Measurements from ENCODE around the gene CBX8.

Gene CBX8

DNA sequence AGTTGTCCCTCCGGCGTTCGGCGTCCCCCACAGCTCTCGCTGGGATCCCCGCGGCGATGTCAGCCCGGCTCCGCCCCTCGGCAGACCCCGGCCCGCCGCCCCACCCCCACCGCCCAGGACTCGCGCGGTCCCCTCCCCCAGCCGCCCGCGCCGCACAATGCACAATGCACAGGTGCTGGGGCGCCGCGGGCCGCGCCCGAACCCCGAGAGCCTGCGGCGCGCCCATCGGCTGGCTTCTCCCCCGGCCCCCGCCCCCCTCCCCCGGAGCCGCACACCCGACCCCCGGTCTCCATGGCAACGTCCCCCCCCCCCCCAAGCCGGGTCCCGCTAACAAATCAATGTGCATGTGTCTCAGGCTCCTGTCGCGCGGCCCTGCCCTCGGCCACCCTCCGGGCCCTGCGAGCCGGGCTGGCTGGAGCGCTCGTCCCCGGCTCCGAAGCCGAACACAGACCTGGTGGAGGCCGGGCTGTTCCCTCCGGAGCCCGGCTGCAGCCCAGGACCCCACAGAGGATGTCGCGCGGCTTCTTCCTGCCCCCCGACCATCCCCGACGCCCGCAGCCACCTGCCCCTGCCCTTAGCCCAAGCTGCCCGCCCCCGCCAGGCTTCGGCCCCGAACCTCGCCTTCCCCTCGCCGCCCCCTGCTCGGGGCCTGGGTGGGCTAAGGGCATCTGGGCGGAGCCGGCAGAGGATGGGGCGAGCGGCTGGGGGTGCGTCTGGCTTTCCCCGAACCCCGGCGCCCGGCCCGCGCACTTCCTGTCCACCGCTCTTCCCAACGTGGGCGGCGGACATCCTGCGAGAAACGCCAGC lies 818 bp upstream of the CBX8 start:
- TF ChIP-seq SUZ12 (IDR thresholded peaks at IDR 0.05): no peak
- TF ChIP-seq ZNF384 (IDR thresholded peaks at IDR 0.05): no peak
- no peak for TF ChIP-seq FOXK2 (IDR thresholded peaks at IDR 0.05)
- TF ChIP-seq LEF1 (IDR thresholded peaks at IDR 0.05; ENCODE audit: borderline replicate concordance): no peak
- no peak for TF ChIP-seq ELF4 (IDR thresholded peaks at IDR 0.05)
- no peak for TF ChIP-seq FOXA1 (IDR thresholded peaks at IDR 0.05)
- TF ChIP-seq BHLHE40 (IDR thresholded peaks at IDR 0.05; ENCODE audit: borderline replicate concordance): no peak
- no peak for TF ChIP-seq SP1 (IDR thresholded peaks at IDR 0.05)
- no peak for TF ChIP-seq NFRKB (IDR thresholded peaks at IDR 0.05)
- no peak; the same call in 1 of the 2 replicates for TF ChIP-seq L3MBTL2 (conservative IDR thresholded peaks at IDR 0.05)
- no peak for TF ChIP-seq HDGF (IDR thresholded peaks at IDR 0.05; ENCODE audit: borderline replicate concordance)
- no peak for TF ChIP-seq FOXM1 (IDR thresholded peaks at IDR 0.05; ENCODE audit: borderline replicate concordance)
- TF ChIP-seq TARDBP (IDR thresholded peaks at IDR 0.05): no peak
- no peak for TF ChIP-seq CTBP1 (IDR thresholded peaks at IDR 0.05; ENCODE audit: borderline replicate concordance)
- CTCF ChIA-PET: interaction anchor here (0.6 to 1.5 kb wide), 7 partner anchors 8 to 736 kb away, joined by 3 to 6 read pairs (median 3); no protein-coding TSS in a partner anchor
- POLR2A ChIA-PET: interaction anchor here (0.7 to 4.2 kb wide), 16 partner anchors 10 to 304 kb away, joined by 3 to 33 read pairs (median 5); partner anchors contain the start of genes CBX2, CBX4 and GAA
- peak; percentile 61 for DNase-seq (ENCODE audit: extremely low spot score)

DNA sequence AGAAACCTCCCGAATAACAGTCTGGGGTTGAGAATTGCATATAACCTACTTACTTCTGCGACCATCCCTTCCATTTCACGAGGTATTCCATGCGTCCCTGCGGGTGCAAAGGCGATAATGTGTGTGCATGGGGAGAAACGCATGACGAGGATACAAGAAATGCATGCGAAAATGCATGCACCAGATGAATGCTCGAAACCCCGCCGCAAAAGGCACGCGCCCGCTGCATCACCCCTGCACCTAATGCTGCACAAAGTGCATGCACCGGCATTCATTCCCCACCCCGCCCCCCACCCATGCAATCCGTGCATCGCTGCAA lies 474 bp downstream of the CBX8 start:
- TF ChIP-seq L3MBTL2 (conservative IDR thresholded peaks at IDR 0.05) (0 out of 2 replicates have a peak, but pooled peaks have one; percentile 19), BHLHE40 (IDR thresholded peaks at IDR 0.05; ENCODE audit: borderline replicate concordance) (no peak), NFRKB (IDR thresholded peaks at IDR 0.05) (no peak), LEF1 (IDR thresholded peaks at IDR 0.05; ENCODE audit: borderline replicate concordance) (no peak), FOXK2 (IDR thresholded peaks at IDR 0.05) (no peak), HDGF (IDR thresholded peaks at IDR 0.05; ENCODE audit: borderline replicate concordance) (no peak)
- TF ChIP-seq, protein P1, sequence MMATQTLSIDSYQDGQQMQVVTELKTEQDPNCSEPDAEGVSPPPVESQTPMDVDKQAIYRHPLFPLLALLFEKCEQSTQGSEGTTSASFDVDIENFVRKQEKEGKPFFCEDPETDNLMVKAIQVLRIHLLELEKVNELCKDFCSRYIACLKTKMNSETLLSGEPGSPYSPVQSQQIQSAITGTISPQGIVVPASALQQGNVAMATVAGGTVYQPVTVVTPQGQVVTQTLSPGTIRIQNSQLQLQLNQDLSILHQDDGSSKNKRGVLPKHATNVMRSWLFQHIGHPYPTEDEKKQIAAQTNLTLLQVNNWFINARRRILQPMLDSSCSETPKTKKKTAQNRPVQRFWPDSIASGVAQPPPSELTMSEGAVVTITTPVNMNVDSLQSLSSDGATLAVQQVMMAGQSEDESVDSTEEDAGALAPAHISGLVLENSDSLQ (IDR thresholded peaks at IDR 0.05): no peak
- POLR2A ChIA-PET: interaction anchor here (0.6 to 4.2 kb wide), 15 partner anchors 10 to 305 kb away, joined by 3 to 33 read pairs (median 5); partner anchors contain the start of genes CBX2, CBX4 and GAA
- DNase-seq (ENCODE audit: extremely low spot score): no peak
- CTCF ChIA-PET: interaction anchor here (0.6 to 1.3 kb wide), 6 partner anchors 12 to 55 kb away, joined by 3 to 6 read pairs (median 3); no protein-coding TSS in a partner anchor

DNA sequence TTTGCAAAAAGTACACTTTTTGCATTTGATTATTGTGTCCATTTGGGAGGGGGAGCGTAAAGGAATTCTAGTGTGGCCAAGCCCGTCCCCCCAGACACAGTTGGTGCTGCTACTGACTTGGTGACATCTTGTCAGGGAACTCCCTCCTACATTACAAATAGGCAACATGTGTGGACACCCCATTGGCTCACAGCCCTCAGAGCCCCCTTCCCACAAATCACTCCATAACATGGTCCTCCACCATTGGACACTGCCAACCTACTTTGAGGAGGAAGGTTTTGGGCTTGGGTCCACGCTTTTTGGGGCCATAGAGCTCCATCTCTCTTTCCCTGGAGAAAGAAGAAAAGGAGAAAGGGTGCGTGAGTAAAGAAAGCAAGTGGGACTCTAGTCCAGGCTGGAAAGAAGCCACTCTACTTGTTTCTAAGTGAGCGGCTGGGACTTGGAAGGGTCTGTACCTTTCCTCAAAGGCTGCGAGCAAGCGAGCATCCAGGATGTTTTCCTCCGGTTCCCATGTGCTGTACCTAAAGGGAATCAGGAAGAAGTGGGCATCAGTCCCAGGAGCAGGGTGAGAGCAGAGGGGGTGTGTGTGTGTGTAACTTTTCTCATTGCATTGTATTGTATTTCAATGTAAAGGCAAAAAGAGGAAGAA lies 958 bp downstream of the CBX8 start:
- no peak for DNase-seq (ENCODE audit: extremely low spot score)
- TF ChIP-seq ZNF384 (IDR thresholded peaks at IDR 0.05): no peak
- TF ChIP-seq TARDBP (IDR thresholded peaks at IDR 0.05): no peak
- TF ChIP-seq FOXM1 (IDR thresholded peaks at IDR 0.05; ENCODE audit: borderline replicate concordance): no peak
- TF ChIP-seq ARNT (IDR thresholded peaks at IDR 0.05): no peak
- no peak for TF ChIP-seq LEF1 (IDR thresholded peaks at IDR 0.05; ENCODE audit: borderline replicate concordance)
- POLR2A ChIA-PET: interaction anchor here (1.4 to 4.2 kb wide), 6 partner anchors 15 to 198 kb away, joined by 4 to 33 read pairs (median 10); partner anchors contain the start of gene CBX4
- CTCF ChIA-PET: interaction anchor here (1.1 to 2.2 kb wide), 2 partner anchors 39 to 54 kb away, joined by 3 to 6 read pairs; no protein-coding TSS in a partner anchor

DNA sequence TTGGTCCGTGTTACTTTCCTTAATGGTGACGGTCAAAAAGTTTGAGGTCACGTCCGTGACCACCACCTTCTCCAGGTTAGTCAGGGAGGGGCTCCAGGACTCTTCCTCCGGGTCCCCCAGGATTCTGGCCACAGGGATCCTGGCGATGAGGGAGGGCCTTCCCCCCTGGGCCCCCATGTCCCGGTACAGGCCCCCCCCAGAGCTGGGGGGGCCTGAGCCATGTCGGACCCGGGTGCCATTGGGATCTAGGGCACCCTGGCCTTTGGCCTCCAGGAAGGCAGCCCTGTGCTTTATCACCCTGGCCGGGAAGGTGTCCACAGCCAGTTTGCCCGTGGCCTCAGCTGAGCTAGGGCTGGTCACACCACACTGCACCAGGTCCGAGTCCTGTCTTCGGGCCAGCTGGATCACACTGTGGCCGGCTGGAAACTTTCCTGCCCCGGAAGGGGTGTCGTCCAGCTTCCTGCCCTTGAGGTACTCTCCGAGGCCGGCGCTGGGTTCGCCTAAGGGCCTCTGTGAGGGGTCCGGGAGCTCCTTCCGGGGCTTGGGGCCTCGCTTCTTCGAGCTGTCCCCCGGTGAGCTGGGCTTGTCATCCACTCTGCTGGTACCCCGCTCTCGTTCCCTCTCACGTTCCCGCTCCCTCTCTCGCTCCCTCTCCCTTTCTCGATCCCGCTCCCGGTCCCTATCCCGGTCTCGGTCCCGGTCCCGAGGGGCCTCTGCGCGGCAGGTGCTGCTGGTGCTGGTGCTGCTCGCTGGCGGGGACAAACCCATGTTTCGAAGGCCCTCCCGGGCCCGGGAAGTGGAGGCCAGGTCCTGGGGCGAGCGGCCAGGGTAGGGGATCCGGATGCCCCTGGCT lies 2.0 kb downstream of the CBX8 start:
- CTCF ChIA-PET: interaction anchor here (1.1 to 2.2 kb wide), 2 partner anchors 40 to 51 kb away, joined by 3 to 6 read pairs; no protein-coding TSS in a partner anchor
- POLR2A ChIA-PET: interaction anchor here (1.5 to 2.7 kb wide), 6 partner anchors 16 to 199 kb away, joined by 3 to 22 read pairs (median 6); partner anchors contain the start of genes CBX2 and CBX4
- TF ChIP-seq ZNF384 (IDR thresholded peaks at IDR 0.05) (no peak), FOXK2 (IDR thresholded peaks at IDR 0.05) (no peak), SP1 (IDR thresholded peaks at IDR 0.05) (no peak), LEF1 (IDR thresholded peaks at IDR 0.05; ENCODE audit: borderline replicate concordance) (no peak), FOXA1 (IDR thresholded peaks at IDR 0.05) (no peak), ELF4 (IDR thresholded peaks at IDR 0.05) (no peak), TARDBP (IDR thresholded peaks at IDR 0.05) (no peak), ARNT (IDR thresholded peaks at IDR 0.05) (no peak), BHLHE40 (IDR thresholded peaks at IDR 0.05; ENCODE audit: borderline replicate concordance) (no peak), FOXM1 (IDR thresholded peaks at IDR 0.05; ENCODE audit: borderline replicate concordance) (no peak), NFRKB (IDR thresholded peaks at IDR 0.05) (no peak), L3MBTL2 (conservative IDR thresholded peaks at IDR 0.05) (no peak), HDGF (IDR thresholded peaks at IDR 0.05; ENCODE audit: borderline replicate concordance) (no peak), CTBP1 (IDR thresholded peaks at IDR 0.05; ENCODE audit: borderline replicate concordance) (no peak), SUZ12 (IDR thresholded peaks at IDR 0.05) (no peak)
- TF ChIP-seq, protein P1 (IDR thresholded peaks at IDR 0.05): no peak
- DNase-seq (ENCODE audit: extremely low spot score): no peak

DNA sequence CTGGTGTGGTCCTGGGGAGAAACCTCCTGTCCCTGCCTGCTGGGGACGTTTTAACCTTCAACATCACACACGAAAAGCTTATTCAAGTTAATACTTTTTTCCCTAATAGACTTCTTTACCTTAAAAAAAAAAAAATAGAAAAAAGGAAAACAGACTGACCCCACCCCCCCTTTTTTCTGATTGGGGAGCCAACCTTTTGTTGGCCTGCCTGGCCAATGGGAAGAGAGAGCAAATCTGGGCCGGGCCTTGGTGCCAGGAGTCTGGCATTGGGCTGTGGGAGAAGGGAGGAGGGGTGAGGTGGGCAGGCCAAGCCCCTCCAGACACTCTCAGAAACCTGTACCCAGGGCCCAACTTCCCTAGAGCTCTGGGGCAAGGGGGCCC lies 3.0 kb downstream of the CBX8 start:
- no peak for TF ChIP-seq FOXA1 (IDR thresholded peaks at IDR 0.05)
- TF ChIP-seq, protein P1 (IDR thresholded peaks at IDR 0.05): no peak
- TF ChIP-seq CTBP1 (IDR thresholded peaks at IDR 0.05; ENCODE audit: borderline replicate concordance): no peak
- TF ChIP-seq LEF1 (IDR thresholded peaks at IDR 0.05; ENCODE audit: borderline replicate concordance): no peak
- no peak for TF ChIP-seq FOXK2 (IDR thresholded peaks at IDR 0.05)
- TF ChIP-seq ZNF384 (IDR thresholded peaks at IDR 0.05): no peak
- TF ChIP-seq ARNT (IDR thresholded peaks at IDR 0.05): no peak
- no peak for TF ChIP-seq SP1 (IDR thresholded peaks at IDR 0.05)
- TF ChIP-seq TARDBP (IDR thresholded peaks at IDR 0.05): no peak
- TF ChIP-seq FOXM1 (IDR thresholded peaks at IDR 0.05; ENCODE audit: borderline replicate concordance): no peak
- TF ChIP-seq ELF4 (IDR thresholded peaks at IDR 0.05): no peak
- TF ChIP-seq BHLHE40 (IDR thresholded peaks at IDR 0.05; ENCODE audit: borderline replicate concordance): no peak
- no peak for TF ChIP-seq L3MBTL2 (conservative IDR thresholded peaks at IDR 0.05)
- TF ChIP-seq NFRKB (IDR thresholded peaks at IDR 0.05): no peak
- ChIA-PET CTCF (interaction anchor here (0.9 to 2.2 kb wide), 5 partner anchors 18 to 51 kb away, joined by 3 to 6 read pairs (median 4); no protein-coding TSS in a partner anchor), POLR2A (interaction anchor here (0.9 to 2.7 kb wide), 11 partner anchors 10 to 200 kb away, joined by 3 to 22 read pairs (median 5); partner anchors contain the start of genes CBX2 and CBX4)
- DNase-seq (ENCODE audit: extremely low spot score): peak; percentile 51
